ENCODE data around the gene KCNH2.

- TF ChIP-seq CTCF (conservative IDR thresholded peaks at IDR 0.05; ENCODE audit: low read depth, low read length) = 0 out of 2 replicates have a peak, but pooled peaks have one; percentile 21
- TF ChIP-seq EZH2 (IDR thresholded peaks at IDR 0.05; ENCODE audit: low read length, unreplicated experiment) = no peak
- no peak for TF ChIP-seq EZH2phosphoT487 (IDR thresholded peaks at IDR 0.05; ENCODE audit: borderline replicate concordance, low read length)
These were observed 35.8 kb upstream of the KCNH2 start for GRCh38 chr7:151013733-151014497.
